Activated naive CD8-positive, alpha-beta T cell treated with anti-CD3 and anti-CD28 coated beads for 36 hours (primary cell): ENCODE measurements around the gene CAPN11. TPM values are rescaled to one million over a fixed set of nuclear protein-coding genes. Genes with fewer than 3 reads are reported as not detected.

Experiments
- DNase-seq: peaks from one replicate; pipeline ENCODE4 v3.0.0; 2021
- H3K27ac Mint-ChIP-seq: one replicate; pipeline ENCODE4 v1.8.0; 2022; ENCODE audit warnings: mild to moderate bottlenecking, moderate library complexity, mixed read lengths
- H3K27me3 Mint-ChIP-seq: one replicate; pipeline ENCODE4 v1.8.0; 2022; ENCODE audit warnings: mild to moderate bottlenecking, mixed read lengths
- H3K36me3 Mint-ChIP-seq: one replicate; pipeline ENCODE4 v1.8.0; 2021; ENCODE audit warnings: mild to moderate bottlenecking, mixed read lengths
- H3K4me1 Mint-ChIP-seq: one replicate; pipeline ENCODE4 v1.8.0; 2021; ENCODE audit warnings: mixed read lengths
- H3K4me3 Mint-ChIP-seq: one replicate; pipeline ENCODE4 v1.8.0; 2022; ENCODE audit warnings: mild to moderate bottlenecking, moderate library complexity, mixed read lengths
- H3K9me3 Mint-ChIP-seq: one replicate; pipeline ENCODE4 v1.8.0; 2022; ENCODE audit warnings: mixed read lengths
- total RNA-seq, 2 experiments: library from RNA; stranded (reverse); gene quantifications; one replicate each; pipeline ENCODE4 v1.2.3, GENCODE V29; 2021

CAPN11 gene
- total RNA-seq, 2 experiments from 2014 or later, result 0.12 to 0.25 TPM

- DNase-seq, result peak; percentile 83
- Mint-ChIP-seq H3K36me3 (peaks cover 22% of the 10 kb centered on the region), H3K27me3 (no peaks in the 10 kb centered on the region), H3K27ac (peak overlapping the region; percentile 96), H3K9me3 (no peaks in the 10 kb centered on the region), H3K4me1 (peaks cover 48% of the 10 kb centered on the region), H3K4me3 (peak overlapping the region; percentile 83)
Observed at GRCh38 chr6:44126320-44127149, 32.1 kb upstream of the CAPN11 start.

- DNase-seq, result peak; percentile 95
- Mint-ChIP-seq H3K27ac (peak within 1 kb of the TSS; percentile 96), H3K9me3 (no peaks in the 10 kb centered on the region)
Observed at GRCh38 chr6:44127186-44128019, 31.2 kb upstream of the CAPN11 start, which contains the start of the genes MRPL14 and TMEM63B. Gene MRPL14 (minus strand): TSS chr6:44127452. CDS start chr6:44116611, 10,841 bp downstream. Gene TMEM63B (plus strand): TSS chr6:44127554. CDS start chr6:44134585, 7,031 bp downstream.

DNA sequence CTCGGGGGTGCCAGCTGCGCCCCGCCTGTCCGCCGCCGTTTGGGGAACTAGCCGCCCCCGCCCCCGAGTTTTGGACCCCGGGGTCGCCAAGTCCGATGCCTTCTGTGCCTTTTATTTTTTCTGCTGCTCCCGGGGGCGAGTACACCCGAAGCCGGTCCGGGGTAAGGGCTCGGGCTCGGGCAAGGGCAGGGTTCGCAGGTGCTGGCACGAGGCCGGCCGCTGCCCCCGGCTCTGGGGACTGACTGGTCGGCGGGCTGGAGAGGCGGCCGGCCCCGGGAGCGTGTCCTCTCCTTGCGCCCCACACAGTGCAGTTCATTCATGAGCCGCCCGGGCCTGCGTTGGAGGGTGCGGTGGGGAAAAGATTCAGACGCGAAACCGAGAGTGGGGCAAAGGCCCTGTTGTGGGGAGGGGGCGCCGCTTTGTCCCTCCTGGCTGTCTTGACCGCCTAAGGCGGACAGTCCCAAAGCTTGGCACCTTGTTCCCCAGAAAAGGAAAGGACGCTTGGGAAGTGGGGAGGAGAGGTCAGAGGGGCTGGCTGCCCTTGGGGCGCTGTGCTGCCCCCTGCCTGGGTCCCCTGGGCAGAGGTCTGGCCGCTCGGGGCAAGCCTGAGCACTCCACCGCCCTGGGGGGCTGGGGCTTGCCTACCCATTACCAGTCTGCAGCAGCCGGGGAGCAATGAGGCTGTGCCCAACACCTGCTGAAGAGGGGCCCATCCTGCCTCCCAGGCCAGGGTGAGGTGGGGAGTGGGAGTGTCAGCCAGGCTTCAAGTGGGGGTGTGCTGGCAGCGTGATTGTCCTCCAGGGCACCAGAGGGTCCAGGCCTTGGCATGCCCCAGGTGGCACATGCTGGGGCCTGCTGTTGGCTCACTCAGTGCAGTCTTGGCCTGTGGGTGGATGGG lies 30.4 kb upstream of the CAPN11 start:
- Mint-ChIP-seq H3K27me3 (no peaks in the 10 kb centered on the region), H3K4me3 (peak overlapping the region; percentile 76), H3K36me3 (peaks cover 20% of the 10 kb centered on the region), H3K27ac (no peak overlapping the region), H3K9me3 (no peaks in the 10 kb centered on the region), H3K4me1 (peaks cover 39% of the 10 kb centered on the region)
- DNase-seq, result peak; percentile 22

More at GRCh38 chr6:44127186-44128019, 31.2 kb upstream of the CAPN11 start, which contains the start of the genes MRPL14 and TMEM63B:
- H3K27me3 Mint-ChIP-seq, result no peaks in the 10 kb centered on the region
- peaks cover 45% of the 10 kb centered on the region for H3K4me1 Mint-ChIP-seq
- H3K36me3 Mint-ChIP-seq, result peaks cover 21% of the 10 kb centered on the region
- peak within 1 kb of the TSS; percentile 83 for H3K4me3 Mint-ChIP-seq

DNA sequence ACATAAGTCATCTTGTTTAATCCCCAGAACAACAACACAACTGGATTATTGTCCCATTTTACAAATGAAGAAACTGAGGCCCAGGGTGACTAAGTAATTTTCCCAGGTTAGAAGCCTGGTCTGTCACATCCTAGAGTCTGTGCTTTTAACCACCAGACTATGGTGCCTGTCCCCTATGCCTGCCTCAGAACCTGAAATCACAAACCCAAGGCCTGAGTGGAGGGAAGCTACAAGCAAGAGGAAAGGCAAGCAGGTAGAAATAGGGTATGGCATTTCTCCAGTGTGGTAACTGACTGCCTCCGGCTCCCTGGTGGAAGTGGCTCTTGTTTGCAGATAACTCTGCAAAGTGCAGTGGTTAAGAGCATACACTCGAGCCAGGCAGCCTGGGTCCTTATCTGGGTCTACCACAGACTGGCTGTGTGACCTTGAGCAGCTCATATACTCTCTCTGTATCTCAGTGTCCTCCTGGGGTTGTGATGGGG lies 28.7 kb upstream of the CAPN11 start:
- peaks cover 27% of the 10 kb centered on the region for H3K4me1 Mint-ChIP-seq
- DNase-seq, result no peak
- H3K27me3 Mint-ChIP-seq, result no peaks in the 10 kb centered on the region
- no peaks in the 10 kb centered on the region for H3K9me3 Mint-ChIP-seq
- no peak overlapping the region for H3K27ac Mint-ChIP-seq
- no peak overlapping the region for H3K4me3 Mint-ChIP-seq
- H3K36me3 Mint-ChIP-seq, result peaks cover 10% of the 10 kb centered on the region

- no peak for DNase-seq
- Mint-ChIP-seq H3K9me3 (no peaks in the 10 kb centered on the region), H3K4me3 (no peak overlapping the region), H3K36me3 (no peaks in the 10 kb centered on the region), H3K27me3 (no peaks in the 10 kb centered on the region), H3K27ac (no peak overlapping the region), H3K4me1 (peaks cover 14% of the 10 kb centered on the region)
Observed at GRCh38 chr6:44131892-44132291, 26.7 kb upstream of the CAPN11 start.

- no peak overlapping the region for H3K4me3 Mint-ChIP-seq
- H3K36me3 Mint-ChIP-seq, result peaks cover 3% of the 10 kb centered on the region
- no peak for DNase-seq
- peaks cover 14% of the 10 kb centered on the region for H3K4me1 Mint-ChIP-seq
- no peak overlapping the region for H3K27ac Mint-ChIP-seq
- no peaks in the 10 kb centered on the region for H3K9me3 Mint-ChIP-seq
- no peaks in the 10 kb centered on the region for H3K27me3 Mint-ChIP-seq
Observed at GRCh38 chr6:44132476-44132875, 26.1 kb upstream of the CAPN11 start.

DNA sequence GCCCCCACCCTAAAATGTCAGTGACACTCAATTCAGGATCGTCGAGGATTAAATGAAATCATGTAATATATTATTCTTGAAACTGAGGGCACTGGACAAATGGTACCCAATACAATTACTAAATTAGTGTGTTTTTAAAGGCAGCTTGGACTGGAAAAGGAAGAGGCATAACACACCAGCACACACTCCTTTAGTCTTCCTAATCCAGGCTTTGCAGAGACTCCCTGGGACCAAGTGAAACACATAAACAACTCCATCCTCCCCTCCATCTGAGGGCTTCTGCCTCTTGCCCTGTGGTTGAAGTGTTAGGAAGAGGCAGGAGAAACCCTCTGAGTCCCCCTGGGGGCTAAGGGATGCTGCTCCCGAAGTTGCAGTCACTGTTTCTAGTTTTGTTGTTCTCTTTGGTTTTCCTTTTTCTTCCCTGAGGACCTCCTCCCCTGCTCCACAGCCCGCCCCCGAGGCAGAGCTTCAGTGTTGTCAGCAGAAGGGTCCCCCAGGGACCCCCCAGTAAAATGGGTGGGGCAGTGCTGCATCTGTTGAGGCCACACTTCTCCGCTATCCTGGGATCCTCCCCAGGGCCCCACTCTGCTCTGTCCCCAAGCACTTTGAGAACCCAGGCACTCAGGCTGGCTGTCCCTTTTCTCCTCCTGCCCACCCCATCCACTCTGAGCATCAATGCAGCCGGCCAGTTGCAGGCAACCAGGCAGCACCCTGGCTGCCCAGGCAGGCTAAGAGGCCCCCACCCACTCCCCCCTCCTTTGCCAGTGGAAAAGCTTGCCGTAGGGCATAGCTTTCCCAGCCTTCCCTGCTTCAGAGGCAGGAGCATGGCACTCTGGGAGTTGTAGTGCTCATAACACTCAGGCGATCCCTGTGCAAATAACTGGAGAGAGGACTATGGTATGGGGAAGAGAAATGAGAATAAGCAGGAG lies 25.4 kb upstream of the CAPN11 start:
- Mint-ChIP-seq H3K27ac (no peak overlapping the region), H3K36me3 (peaks cover 3% of the 10 kb centered on the region), H3K4me3 (no peak overlapping the region), H3K4me1 (peaks cover 12% of the 10 kb centered on the region), H3K27me3 (no peaks in the 10 kb centered on the region), H3K9me3 (no peaks in the 10 kb centered on the region)
- no peak for DNase-seq

GRCh38 chr6:44133981-44134711 lies 24.5 kb upstream of the CAPN11 start:
- no peak overlapping the region for H3K27ac Mint-ChIP-seq

DNA sequence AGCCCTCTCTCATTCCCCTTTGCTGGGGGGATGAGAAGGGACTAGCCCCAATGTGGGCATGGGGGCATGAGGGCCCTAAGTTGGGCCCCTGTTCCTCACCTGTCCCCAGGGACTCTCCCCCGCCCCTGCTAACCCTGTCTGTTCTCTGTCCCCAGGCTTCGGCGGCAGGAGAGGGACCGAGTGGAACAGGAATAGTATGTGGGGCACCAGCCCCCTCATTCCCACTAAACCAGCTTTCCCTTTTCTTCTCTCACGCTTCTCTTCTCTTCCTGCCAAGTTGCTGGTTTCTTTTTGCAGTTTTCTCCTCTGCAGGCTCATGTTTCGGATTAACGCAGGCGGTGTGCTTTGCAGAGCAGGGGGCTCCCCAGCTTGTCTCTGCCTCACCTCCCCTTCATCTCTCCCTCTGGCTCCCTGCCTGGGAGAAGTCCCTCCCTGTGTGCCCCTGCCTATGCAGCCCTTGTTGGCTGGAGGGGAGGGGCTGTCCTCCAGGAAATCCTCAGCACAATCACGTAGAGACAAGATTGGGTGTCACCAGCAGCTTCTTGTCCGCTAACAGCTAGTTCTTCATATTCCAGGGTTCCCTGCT lies 23.4 kb upstream of the CAPN11 start:
- no peaks in the 10 kb centered on the region for H3K27me3 Mint-ChIP-seq
- no peak overlapping the region for H3K4me3 Mint-ChIP-seq
- H3K9me3 Mint-ChIP-seq, result no peaks in the 10 kb centered on the region
- H3K36me3 Mint-ChIP-seq, result peaks cover 3% of the 10 kb centered on the region
- H3K27ac Mint-ChIP-seq, result no peak overlapping the region
- peaks cover 7% of the 10 kb centered on the region for H3K4me1 Mint-ChIP-seq
- DNase-seq, result no peak

More at GRCh38 chr6:44133981-44134711, 24.5 kb upstream of the CAPN11 start:
- H3K27me3 Mint-ChIP-seq, result no peaks in the 10 kb centered on the region
- no peak for DNase-seq
- no peak overlapping the region for H3K4me3 Mint-ChIP-seq
- H3K36me3 Mint-ChIP-seq, result peaks cover 3% of the 10 kb centered on the region
- peaks cover 12% of the 10 kb centered on the region for H3K4me1 Mint-ChIP-seq
- no peaks in the 10 kb centered on the region for H3K9me3 Mint-ChIP-seq

- Mint-ChIP-seq H3K9me3 (no peaks in the 10 kb centered on the region), H3K4me3 (no peak overlapping the region), H3K27ac (no peak overlapping the region), H3K4me1 (peaks cover 7% of the 10 kb centered on the region), H3K36me3 (peaks cover 3% of the 10 kb centered on the region), H3K27me3 (no peaks in the 10 kb centered on the region)
- no peak for DNase-seq
Observed at GRCh38 chr6:44135875-44136274, 22.7 kb upstream of the CAPN11 start.

- no peaks in the 10 kb centered on the region for H3K27me3 Mint-ChIP-seq
- H3K4me3 Mint-ChIP-seq, result no peak overlapping the region
- peaks cover 2% of the 10 kb centered on the region for H3K4me1 Mint-ChIP-seq
- DNase-seq, result no peak
- H3K9me3 Mint-ChIP-seq, result no peaks in the 10 kb centered on the region
- no peak overlapping the region for H3K27ac Mint-ChIP-seq
- H3K36me3 Mint-ChIP-seq, result peaks cover 6% of the 10 kb centered on the region
Observed at GRCh38 chr6:44138717-44139350, 19.8 kb upstream of the CAPN11 start.

GRCh38 chr6:44139351-44139743 lies 19.3 kb upstream of the CAPN11 start:
- Mint-ChIP-seq H3K27me3 (no peaks in the 10 kb centered on the region), H3K4me1 (no peaks in the 10 kb centered on the region), H3K9me3 (no peaks in the 10 kb centered on the region), H3K4me3 (no peak overlapping the region), H3K27ac (no peak overlapping the region), H3K36me3 (peaks cover 6% of the 10 kb centered on the region)
- DNase-seq, result no peak
